Measurements from ENCODE around the gene NFATC1.

DNA sequence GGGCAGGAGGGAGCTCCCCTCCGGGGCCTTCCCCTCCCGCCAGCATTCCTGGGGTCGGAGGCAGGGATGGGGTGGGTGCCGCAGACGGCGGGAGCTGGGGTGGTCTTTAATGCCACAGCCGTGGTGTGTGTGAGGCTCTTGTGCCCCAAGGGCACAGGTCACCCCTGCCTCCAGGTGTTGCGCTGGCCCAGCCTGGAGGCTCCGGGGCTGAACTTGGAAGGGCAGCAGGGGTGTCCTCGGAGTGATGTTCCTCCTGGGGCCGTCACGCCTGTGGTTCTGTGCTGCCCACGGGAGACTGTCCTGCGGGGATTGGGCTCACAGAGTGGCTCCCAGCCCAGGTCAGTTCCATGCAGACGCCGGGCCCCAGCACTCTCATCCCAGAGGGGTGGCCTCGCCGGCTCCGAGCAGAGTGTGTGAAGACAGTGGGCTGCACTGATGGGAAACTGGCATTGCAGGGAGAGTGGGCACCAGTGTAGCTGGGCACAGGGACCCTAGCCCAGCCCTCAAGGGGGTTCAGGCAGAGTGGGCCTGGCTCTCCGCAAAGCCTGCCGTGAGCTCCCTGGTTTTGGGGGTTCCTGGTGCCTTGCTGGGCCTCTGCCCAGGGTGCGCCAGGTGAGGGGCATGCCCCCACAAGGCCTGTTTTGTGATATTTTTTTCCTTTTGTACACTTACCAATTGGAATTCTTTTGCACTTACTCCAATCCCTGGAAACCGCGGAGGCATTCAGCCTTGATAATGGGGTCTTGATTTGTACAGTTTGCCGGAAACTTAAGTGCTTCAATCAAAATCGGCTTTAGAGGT is 56.7 kb downstream of the NFATC1 start:
- TF ChIP-seq, protein P1, sequence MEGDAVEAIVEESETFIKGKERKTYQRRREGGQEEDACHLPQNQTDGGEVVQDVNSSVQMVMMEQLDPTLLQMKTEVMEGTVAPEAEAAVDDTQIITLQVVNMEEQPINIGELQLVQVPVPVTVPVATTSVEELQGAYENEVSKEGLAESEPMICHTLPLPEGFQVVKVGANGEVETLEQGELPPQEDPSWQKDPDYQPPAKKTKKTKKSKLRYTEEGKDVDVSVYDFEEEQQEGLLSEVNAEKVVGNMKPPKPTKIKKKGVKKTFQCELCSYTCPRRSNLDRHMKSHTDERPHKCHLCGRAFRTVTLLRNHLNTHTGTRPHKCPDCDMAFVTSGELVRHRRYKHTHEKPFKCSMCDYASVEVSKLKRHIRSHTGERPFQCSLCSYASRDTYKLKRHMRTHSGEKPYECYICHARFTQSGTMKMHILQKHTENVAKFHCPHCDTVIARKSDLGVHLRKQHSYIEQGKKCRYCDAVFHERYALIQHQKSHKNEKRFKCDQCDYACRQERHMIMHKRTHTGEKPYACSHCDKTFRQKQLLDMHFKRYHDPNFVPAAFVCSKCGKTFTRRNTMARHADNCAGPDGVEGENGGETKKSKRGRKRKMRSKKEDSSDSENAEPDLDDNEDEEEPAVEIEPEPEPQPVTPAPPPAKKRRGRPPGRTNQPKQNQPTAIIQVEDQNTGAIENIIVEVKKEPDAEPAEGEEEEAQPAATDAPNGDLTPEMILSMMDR (IDR thresholded peaks at IDR 0.05): no peak
- no peak for TF ChIP-seq POLR2A (IDR thresholded peaks at IDR 0.05)
